ENCODE measurements around the gene KCNJ9.

Gene KCNJ9

DNA sequence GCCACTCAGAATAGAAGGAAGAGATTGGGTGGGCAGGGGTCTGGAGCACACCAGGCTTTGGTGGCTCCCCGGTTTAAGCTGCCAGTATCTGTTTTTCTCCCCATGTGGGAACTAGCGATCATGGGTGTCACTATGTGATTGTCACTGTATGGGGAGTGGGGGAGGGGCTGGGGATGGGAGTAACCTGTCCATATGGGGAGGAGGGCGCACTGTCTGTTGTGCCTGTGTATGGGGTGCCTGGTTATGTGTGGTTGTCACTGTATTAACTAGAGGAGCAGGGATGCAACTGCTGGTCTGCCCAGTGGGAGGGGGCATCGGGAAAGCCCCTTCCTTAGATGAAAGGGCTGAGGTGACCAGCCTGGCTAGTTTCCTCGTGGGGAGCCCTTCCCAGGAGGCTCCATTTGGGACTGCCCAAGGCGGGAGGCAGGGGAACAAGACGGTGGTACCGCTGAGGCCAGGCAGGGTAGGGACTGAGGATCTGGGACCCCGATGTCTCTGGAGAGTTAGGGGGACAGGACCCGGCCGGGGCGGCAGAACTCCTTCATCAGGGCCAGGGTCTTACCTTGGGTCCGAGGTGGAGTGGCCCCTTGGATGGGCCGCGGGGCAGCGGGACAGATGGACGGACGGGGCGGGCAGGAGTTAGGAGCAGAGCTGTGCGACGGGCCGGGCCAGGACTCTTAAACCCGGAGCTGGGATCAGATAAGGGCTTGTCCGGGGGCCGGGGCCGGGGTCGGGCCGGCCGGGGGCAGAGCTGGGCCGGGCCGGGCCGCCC lies 11.7 kb upstream of the KCNJ9 start, which contains the start of gene KCNJ10:
Gene KCNJ10, minus strand, starts transcription at position 701 of the 772 bp plus-strand sequence. CDS start 27,628 bp downstream, outside the sequence.
- CTCF ChIA-PET = interaction anchor here (0.6 to 3.0 kb wide), 6 partner anchors 9 to 23 kb away, joined by 3 to 13 read pairs (median 4); partner anchors contain the start of gene KCNJ9
- no peak for DNase-seq (ENCODE audit: extremely low spot score)
- POLR2A ChIA-PET = no interaction called here
- no peak for TF ChIP-seq FOXK2 (IDR thresholded peaks at IDR 0.05)
- TF ChIP-seq TARDBP (IDR thresholded peaks at IDR 0.05) = no peak
- TF ChIP-seq ARNT (IDR thresholded peaks at IDR 0.05) = no peak
- TF ChIP-seq ELF4 (IDR thresholded peaks at IDR 0.05) = no peak
- TF ChIP-seq HDGF (IDR thresholded peaks at IDR 0.05; ENCODE audit: borderline replicate concordance) = no peak
- no peak for TF ChIP-seq BHLHE40 (IDR thresholded peaks at IDR 0.05; ENCODE audit: borderline replicate concordance)
- TF ChIP-seq, protein P1, sequence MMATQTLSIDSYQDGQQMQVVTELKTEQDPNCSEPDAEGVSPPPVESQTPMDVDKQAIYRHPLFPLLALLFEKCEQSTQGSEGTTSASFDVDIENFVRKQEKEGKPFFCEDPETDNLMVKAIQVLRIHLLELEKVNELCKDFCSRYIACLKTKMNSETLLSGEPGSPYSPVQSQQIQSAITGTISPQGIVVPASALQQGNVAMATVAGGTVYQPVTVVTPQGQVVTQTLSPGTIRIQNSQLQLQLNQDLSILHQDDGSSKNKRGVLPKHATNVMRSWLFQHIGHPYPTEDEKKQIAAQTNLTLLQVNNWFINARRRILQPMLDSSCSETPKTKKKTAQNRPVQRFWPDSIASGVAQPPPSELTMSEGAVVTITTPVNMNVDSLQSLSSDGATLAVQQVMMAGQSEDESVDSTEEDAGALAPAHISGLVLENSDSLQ (IDR thresholded peaks at IDR 0.05) = no peak
- no peak for TF ChIP-seq ZNF384 (IDR thresholded peaks at IDR 0.05)
- no peak for TF ChIP-seq SUZ12 (IDR thresholded peaks at IDR 0.05)

DNA sequence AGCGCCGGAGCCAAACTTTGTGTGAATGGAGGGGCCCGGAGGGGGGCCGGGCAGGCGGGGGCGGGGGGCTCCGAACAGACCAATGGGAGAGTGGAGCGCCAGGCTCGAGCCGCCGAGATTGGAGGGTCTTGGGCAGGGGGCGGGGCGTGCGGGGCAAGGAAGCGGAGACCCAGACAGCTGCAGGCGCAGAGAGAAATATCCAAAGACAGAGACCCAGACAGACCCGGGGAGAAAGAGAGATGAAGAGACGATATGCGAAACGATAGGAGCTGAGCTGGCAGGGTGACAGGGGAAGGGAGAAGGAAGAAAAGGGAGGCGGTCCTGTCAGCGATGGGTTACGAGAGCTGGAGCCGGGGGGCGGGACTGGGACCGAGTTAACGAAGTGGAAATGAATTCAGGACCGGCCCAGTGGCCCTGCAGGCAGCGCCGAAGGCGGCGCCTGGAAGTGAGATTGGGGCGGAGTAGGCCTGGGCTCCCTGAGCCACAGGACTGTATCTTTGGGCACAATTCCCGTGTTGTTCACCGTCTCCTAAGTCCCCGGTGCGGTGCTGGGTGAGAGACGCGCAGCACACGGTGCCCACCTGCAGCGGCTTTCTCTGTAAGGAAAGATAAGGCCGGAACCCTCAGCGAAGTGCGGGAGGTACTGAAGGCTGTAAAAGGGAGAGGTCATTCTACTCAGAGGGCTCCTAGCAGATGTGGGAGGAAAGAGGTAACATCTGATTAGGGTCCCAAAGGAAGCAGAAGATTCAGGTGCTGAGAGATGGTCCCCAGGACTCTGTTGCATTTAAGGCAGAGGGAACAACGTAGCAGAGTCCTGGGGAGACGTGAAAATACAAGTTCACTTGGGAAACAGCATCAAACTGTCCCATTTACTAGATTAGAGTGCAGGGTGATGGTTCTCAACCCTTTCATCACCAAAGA lies 10.8 kb upstream of the KCNJ9 start:
- ChIA-PET POLR2A (no interaction called here), CTCF (interaction anchor here (0.7 to 3.0 kb wide), 5 partner anchors 8 to 24 kb away, joined by 3 to 13 read pairs (median 6); partner anchors contain the start of gene KCNJ9)
- no peak for TF ChIP-seq FOXK2 (IDR thresholded peaks at IDR 0.05)
- no peak for TF ChIP-seq FOXM1 (IDR thresholded peaks at IDR 0.05; ENCODE audit: borderline replicate concordance)
- no peak for TF ChIP-seq FOXA1 (IDR thresholded peaks at IDR 0.05)
- peak; percentile 94 for DNase-seq (ENCODE audit: extremely low spot score)

DNA sequence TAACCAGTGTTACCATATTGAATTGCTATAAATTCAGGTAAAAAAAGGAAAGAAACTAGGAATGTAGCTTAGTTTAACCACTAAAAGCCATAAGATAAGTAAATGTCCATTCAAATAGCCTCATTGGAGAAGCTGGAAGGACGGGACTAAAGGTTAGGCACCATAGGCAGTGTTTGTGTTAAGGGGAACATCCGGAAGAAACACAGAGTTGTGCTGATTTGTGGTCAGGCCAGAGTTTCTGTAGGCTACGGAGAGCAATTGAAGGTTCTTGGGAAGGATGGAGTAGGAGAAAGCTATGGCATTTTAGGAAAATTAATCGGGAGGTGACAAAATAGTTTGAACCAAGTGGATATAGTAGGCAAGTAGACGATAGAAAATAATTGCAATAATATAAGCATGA lies 10.0 kb upstream of the KCNJ9 start:
- POLR2A ChIA-PET = no interaction called here
- no peak for DNase-seq (ENCODE audit: extremely low spot score)
- no peak for TF ChIP-seq ELF4 (IDR thresholded peaks at IDR 0.05)
- no peak for TF ChIP-seq BHLHE40 (IDR thresholded peaks at IDR 0.05; ENCODE audit: borderline replicate concordance)
- no peak for TF ChIP-seq FOXK2 (IDR thresholded peaks at IDR 0.05)
- TF ChIP-seq L3MBTL2 (conservative IDR thresholded peaks at IDR 0.05) = no peak
- no peak for TF ChIP-seq ARNT (IDR thresholded peaks at IDR 0.05)
- no peak for TF ChIP-seq FOXA1 (IDR thresholded peaks at IDR 0.05)
- TF ChIP-seq, protein P1 (IDR thresholded peaks at IDR 0.05) = no peak
- no peak for TF ChIP-seq SUZ12 (IDR thresholded peaks at IDR 0.05)
- no peak for TF ChIP-seq CTBP1 (IDR thresholded peaks at IDR 0.05; ENCODE audit: borderline replicate concordance)
- no peak for TF ChIP-seq FOXM1 (IDR thresholded peaks at IDR 0.05; ENCODE audit: borderline replicate concordance)
- no peak for TF ChIP-seq NFRKB (IDR thresholded peaks at IDR 0.05)
- TF ChIP-seq LEF1 (IDR thresholded peaks at IDR 0.05; ENCODE audit: borderline replicate concordance) = no peak
- no peak for TF ChIP-seq TARDBP (IDR thresholded peaks at IDR 0.05)
- TF ChIP-seq ZNF384 (IDR thresholded peaks at IDR 0.05) = no peak
- TF ChIP-seq HDGF (IDR thresholded peaks at IDR 0.05; ENCODE audit: borderline replicate concordance) = no peak
- TF ChIP-seq SP1 (IDR thresholded peaks at IDR 0.05) = no peak
- CTCF ChIA-PET = interaction anchor here (1.4 to 3.0 kb wide), 2 partner anchors 13 to 25 kb away, joined by 8 to 13 read pairs; no protein-coding TSS in a partner anchor

DNA sequence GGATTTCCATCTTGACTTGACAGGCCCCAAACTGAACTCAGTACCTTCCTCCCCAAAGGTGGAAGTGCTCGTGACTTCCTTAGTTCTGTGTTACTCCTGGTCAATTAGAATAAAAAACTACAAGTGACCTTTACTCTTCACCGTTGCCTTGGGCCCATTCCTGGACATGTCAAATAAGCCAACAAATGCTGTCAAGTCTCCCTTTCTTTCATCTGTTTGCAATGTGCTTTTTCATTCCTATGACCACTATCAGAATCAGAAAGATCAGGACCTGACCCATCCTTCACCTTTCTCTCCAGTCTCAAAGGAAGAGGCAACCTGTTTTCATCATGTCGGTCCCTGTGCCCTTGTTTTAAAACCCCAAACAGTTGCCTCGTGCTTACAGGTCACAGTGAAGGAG lies 6.5 kb upstream of the KCNJ9 start:
- TF ChIP-seq FOXM1 (IDR thresholded peaks at IDR 0.05; ENCODE audit: borderline replicate concordance) (no peak), FOXK2 (IDR thresholded peaks at IDR 0.05) (no peak), ELF4 (IDR thresholded peaks at IDR 0.05) (no peak), SP1 (IDR thresholded peaks at IDR 0.05) (no peak), BHLHE40 (IDR thresholded peaks at IDR 0.05; ENCODE audit: borderline replicate concordance) (no peak), ZNF384 (IDR thresholded peaks at IDR 0.05) (no peak), CTBP1 (IDR thresholded peaks at IDR 0.05; ENCODE audit: borderline replicate concordance) (no peak), ARNT (IDR thresholded peaks at IDR 0.05) (no peak), NFRKB (IDR thresholded peaks at IDR 0.05) (no peak), SUZ12 (IDR thresholded peaks at IDR 0.05) (no peak)

DNA sequence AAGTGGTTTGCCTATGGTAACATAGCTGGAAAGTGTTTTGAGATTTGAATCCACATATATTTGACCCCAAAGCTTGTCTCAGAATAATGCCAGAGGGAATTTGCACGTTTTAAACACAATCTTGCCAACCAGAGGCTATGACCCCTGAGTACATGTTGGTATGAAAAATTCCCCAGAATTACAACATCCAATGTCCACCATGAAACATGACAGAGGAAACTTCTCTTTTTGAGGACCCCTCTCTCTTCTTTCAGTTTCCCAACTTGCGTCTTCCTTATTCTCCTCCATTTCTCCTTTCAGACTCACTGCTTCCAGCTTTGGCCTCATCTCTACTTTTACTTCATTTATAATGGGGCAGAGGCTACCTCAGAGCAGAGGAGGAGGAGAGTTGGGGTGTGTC lies 5.5 kb upstream of the KCNJ9 start:
- no peak for TF ChIP-seq SP1 (IDR thresholded peaks at IDR 0.05)
- TF ChIP-seq L3MBTL2 (conservative IDR thresholded peaks at IDR 0.05) = no peak
- no peak for TF ChIP-seq ARNT (IDR thresholded peaks at IDR 0.05)
- TF ChIP-seq ZNF384 (IDR thresholded peaks at IDR 0.05) = no peak
- DNase-seq (ENCODE audit: extremely low spot score) = no peak
- POLR2A ChIA-PET = no interaction called here
- CTCF ChIA-PET = interaction anchor here (0.5 to 1.8 kb wide), 2 partner anchors 10 to 19 kb away, joined by 3 to 8 read pairs; no protein-coding TSS in a partner anchor

More for the DNA sequence above, 6.5 kb upstream of the KCNJ9 start:
- no peak for DNase-seq (ENCODE audit: extremely low spot score)
- ChIA-PET CTCF (interaction anchor here (0.6 to 1.8 kb wide), 2 partner anchors 10 to 302 kb away, joined by 4 to 8 read pairs; no protein-coding TSS in a partner anchor), POLR2A (no interaction called here)

DNA sequence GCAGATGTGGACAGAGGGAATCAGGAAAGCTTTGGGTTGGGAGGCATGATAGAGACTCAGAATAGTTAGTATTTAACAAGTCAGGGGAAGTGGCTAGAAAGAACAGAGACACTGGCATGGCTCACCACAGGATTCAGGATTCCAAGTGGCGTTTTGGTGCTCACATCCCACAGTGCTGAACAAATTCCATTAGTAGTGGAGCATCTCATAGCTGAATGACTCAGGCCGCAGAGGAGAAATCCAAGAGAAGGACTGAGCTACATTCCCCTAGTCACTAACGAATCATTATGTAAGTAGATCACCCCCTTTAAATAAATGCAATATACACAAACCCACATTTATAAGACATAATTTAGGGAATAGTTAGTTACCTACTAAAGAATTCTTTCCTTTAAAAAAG lies 5.0 kb upstream of the KCNJ9 start:
- no peak for TF ChIP-seq CTBP1 (IDR thresholded peaks at IDR 0.05; ENCODE audit: borderline replicate concordance)
- no peak for TF ChIP-seq FOXM1 (IDR thresholded peaks at IDR 0.05; ENCODE audit: borderline replicate concordance)
- ChIA-PET CTCF (interaction anchor here (0.5 to 1.8 kb wide), 2 partner anchors 9 to 19 kb away, joined by 3 to 8 read pairs; no protein-coding TSS in a partner anchor), POLR2A (no interaction called here)
- no peak for DNase-seq (ENCODE audit: extremely low spot score)

Measured in HEK293T (cell line).